AG08395 (cell line): ENCODE measurements around the gene POLD4.

Source experiments
- DNase-seq: peaks from one replicate; pipeline ENCODE4 v3.0.0; 2012; ENCODE audit warnings: mixed read lengths, low spot score

POLD4 gene

DNA sequence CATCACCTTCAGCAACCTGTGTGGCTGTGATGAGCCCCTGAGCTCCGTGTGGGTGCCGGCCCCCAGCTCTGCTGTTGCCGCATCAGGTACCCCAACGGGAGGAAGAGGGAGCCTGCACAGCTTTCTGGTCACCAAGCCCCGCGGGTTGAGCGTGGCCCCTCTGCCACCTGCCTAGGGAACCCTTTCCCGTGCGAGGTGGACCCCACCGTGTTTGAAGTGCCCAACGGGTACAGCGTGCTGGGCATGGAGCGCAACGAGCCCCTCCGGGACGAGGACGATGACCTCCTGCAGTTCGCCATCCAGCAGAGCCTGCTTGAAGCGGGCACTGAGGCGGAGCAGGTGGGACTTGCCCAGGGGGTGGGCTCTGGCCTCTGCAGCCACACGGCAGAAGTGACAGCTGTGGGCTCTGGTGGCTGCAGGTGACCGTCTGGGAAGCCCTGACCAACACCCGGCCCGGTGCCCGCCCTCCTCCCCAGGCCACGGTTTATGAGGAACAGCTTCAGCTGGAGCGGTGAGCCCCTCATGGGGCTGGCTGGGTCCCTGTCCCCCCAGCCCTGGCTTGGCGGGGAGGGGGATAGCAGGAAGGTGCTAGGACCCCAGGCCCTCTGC is 51.9 kb downstream of the POLD4 start:
- no peak for DNase-seq
